Kidney (tissue), 22 donors: ENCODE measurements around the gene ZNF304. TPM values are rescaled to one million over a fixed set of nuclear protein-coding genes. Genes with fewer than 3 reads are reported as not detected.

Experiments
- DNase-seq, 5 donors: peaks; one replicate each; pipeline ENCODE4 v3.0.0-alpha.2; 2013 to 2020
- FAIRE-seq: peaks from 2 replicates; lab custom pipeline; 2012; peaks lifted over from hg19 to GRCh38; lab: Jason Lieb, UNC
- H3K27ac ChIP-seq, 2 donors: one replicate each; pipeline ENCODE4 v1.7.0; 2013; ENCODE audit warnings: low read depth in 2 of 2, low read length in 2 of 2, inconsistent platforms in 1 of 2
- H3K27me3 ChIP-seq: one replicate; pipeline ENCODE4 v1.7.1; 2013; ENCODE audit warnings: low read length, inconsistent platforms; ENCODE audit not compliant: control insufficient read depth, insufficient read depth
- H3K36me3 ChIP-seq, 3 donors: one replicate each; pipeline versions ENCODE4 v1.7.0 to v1.7.1; 2013; ENCODE audit warnings: low read length in 3 of 3, control low read depth in 1 of 3, inconsistent platforms in 1 of 3; ENCODE audit not compliant: insufficient read depth in 3 of 3, control insufficient read depth in 2 of 3
- H3K4me1 ChIP-seq, 3 donors: one replicate each; pipeline versions ENCODE4 v1.7.0 to v1.7.1; 2013; ENCODE audit warnings: low read length in 3 of 3, inconsistent platforms in 1 of 3, low read depth in 1 of 3; ENCODE audit not compliant: control insufficient read depth in 2 of 3, insufficient read depth in 2 of 3
- H3K4me3 ChIP-seq, 3 donors: one replicate each; pipeline versions ENCODE4 v1.7.0 to v1.8.1; 2013; ENCODE audit warnings: low read length in 3 of 3, control low read depth in 1 of 3, inconsistent platforms in 1 of 3
- H3K9ac ChIP-seq, 3 donors: one replicate each; pipeline versions ENCODE4 v1.7.0 to v1.7.1; 2013; ENCODE audit warnings: low read length in 3 of 3, control low read depth in 1 of 3, inconsistent platforms in 1 of 3
- H3K9me3 ChIP-seq, 3 donors: one replicate each; pipeline versions ENCODE4 v1.7.0 to v1.7.1; 2013; ENCODE audit warnings: low read length in 3 of 3, control low read depth in 1 of 3, inconsistent platforms in 1 of 3; ENCODE audit not compliant: control insufficient read depth in 2 of 3, insufficient read depth in 1 of 3
- intact Hi-C: fragments of 100-400 bp; cut with DNase I; formaldehyde crosslinking; loops from one replicate; pipeline ENCODE4 v1.11.1; 2022
- long read RNA-seq, 10 donors: library from polyadenylated mRNA in 1 of 10; unstranded in 1 of 10; transcript quantifications; one replicate each; pipeline ENCODE4 v2.0.0 and lab custom pipeline, GENCODE V29; 2021 to 2026
- polyA plus RNA-seq: library from polyadenylated mRNA; stranded (reverse); fragments of 350-450 nt; fragmentation: Illumina TruSeq; extraction: RNeasy Lipid Tissue Mini Kit (QIAGEN cat#74804); gene quantifications from one replicate; pipeline ENCODE4 v1.2.3, GENCODE V29; 2014; ENCODE audit warnings: low read depth, low replicate concordance; ENCODE audit not compliant: insufficient read depth
- total RNA-seq: library from RNA; stranded (reverse); fragmentation: NEBNext Ultra II Directional; extraction: Animal tissue kit (Norgen Biotek cat#: 25700); gene quantifications from one replicate; pipeline ENCODE4 v1.2.1, GENCODE V29; 2021
- TF ChIP-seq, protein P1 (sequence below): IDR thresholded peaks from 3 replicates; pipeline ENCODE4 v1.5.1; 2012; ENCODE audit warnings: mild to moderate bottlenecking, moderate library complexity, borderline replicate concordance; ENCODE audit not compliant: insufficient read depth; ENCODE audit errors: extremely low read depth
- donor health status: control.
- donor health status: control.
- donor health status: control.
- donor health status: control.
- donor health status: control.
- donor health status: DM: yes; HTN: yes; CAD: no.
- donor health status: Normal renal cell carcinoma (clear cell type).

The ZNF304 gene
- total RNA-seq (13.8 TPM), polyA plus RNA-seq (3.3 TPM)
- long read RNA-seq, donor 1, full-length matches to known transcripts = 2 of 2 reads
- long read RNA-seq, donor 1, partial matches to known transcripts = 0 of 2 reads
- long read RNA-seq, donor 1, other reads (novel, unspliced or antisense) = 0 of 2 reads
- long read RNA-seq, donor 2, full-length matches to known transcripts = 3 of 3 reads
- long read RNA-seq, donor 2, partial matches to known transcripts = 0 of 3 reads
- long read RNA-seq, donor 2, other reads (novel, unspliced or antisense) = 0 of 3 reads
- long read RNA-seq, donor 3, full-length matches to known transcripts = 3 of 3 reads
- long read RNA-seq, donor 3, partial matches to known transcripts = 0 of 3 reads
- long read RNA-seq, donor 3, other reads (novel, unspliced or antisense) = 0 of 3 reads
- long read RNA-seq, donor 4 = 0 reads
- long read RNA-seq, donor 5 = 0 reads
- long read RNA-seq, donor 6, full-length matches to known transcripts = 4 of 4 reads
- long read RNA-seq, donor 6, partial matches to known transcripts = 0 of 4 reads
- long read RNA-seq, donor 6, other reads (novel, unspliced or antisense) = 0 of 4 reads
- long read RNA-seq, donor 7, full-length matches to known transcripts = 5 of 6 reads
- long read RNA-seq, donor 7, partial matches to known transcripts = 0 of 6 reads
- long read RNA-seq, donor 7, other reads (novel, unspliced or antisense) = 1 of 6 reads
- long read RNA-seq, donor 8, full-length matches to known transcripts = 1 of 7 reads
- long read RNA-seq, donor 8, partial matches to known transcripts = 6 of 7 reads
- long read RNA-seq, donor 8, other reads (novel, unspliced or antisense) = 0 of 7 reads
- long read RNA-seq, donor 9 = 0 reads
- long read RNA-seq, donor 10, full-length matches to known transcripts = 3 of 14 reads
- long read RNA-seq, donor 10, partial matches to known transcripts = 11 of 14 reads
- long read RNA-seq, donor 10, other reads (novel, unspliced or antisense) = 0 of 14 reads

DNA sequence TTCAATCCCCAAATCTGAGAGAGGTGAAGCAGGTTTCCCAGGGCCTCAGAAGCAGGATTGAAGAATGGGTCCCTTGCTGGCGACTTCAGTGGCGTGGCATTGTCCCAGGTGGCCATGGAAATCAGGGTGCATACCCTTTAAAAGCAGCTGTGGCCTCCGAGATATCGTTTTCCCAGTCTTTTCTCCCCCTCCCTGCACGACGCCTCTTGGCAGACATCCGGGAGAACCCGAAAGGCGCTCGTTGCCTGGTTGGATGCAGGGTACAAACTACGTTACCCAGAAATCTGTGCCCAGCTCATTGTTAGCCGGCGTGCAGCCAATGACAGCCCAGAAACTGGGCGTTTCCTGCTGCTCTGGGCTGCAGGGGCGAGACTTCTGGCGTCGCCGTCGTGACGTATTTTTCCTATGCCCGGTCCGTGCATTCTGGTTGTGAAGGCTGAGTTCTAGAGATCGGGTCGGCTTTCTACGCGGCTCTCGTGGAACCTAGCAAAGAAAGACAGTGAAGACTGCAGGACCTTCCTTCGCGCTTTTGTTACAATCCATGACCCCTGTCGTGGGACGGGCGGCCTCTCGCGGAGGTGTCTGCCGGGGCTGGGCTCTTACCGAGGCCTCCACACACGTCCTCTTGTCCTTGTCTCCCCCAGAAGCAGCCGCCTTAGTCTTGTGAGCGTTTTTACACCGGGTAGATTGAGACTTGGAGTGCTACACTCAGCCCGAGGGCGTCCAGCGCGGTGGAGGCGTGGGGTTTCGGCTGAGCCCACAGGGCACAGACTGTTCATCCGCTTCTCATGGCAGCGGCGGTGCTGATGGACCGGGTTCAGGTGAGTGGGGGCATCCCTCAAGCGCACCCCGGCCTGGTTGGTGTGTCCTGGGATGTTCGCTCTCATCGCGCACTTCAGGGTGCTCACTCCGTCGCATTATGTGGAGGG lies at the start of gene ZNF304:
Gene ZNF304 (plus strand): TSS at position 395 of the 929 bp plus-strand sequence. CDS start 394 bp downstream, at position 789.
- peak; percentile 91 for FAIRE-seq

DNA sequence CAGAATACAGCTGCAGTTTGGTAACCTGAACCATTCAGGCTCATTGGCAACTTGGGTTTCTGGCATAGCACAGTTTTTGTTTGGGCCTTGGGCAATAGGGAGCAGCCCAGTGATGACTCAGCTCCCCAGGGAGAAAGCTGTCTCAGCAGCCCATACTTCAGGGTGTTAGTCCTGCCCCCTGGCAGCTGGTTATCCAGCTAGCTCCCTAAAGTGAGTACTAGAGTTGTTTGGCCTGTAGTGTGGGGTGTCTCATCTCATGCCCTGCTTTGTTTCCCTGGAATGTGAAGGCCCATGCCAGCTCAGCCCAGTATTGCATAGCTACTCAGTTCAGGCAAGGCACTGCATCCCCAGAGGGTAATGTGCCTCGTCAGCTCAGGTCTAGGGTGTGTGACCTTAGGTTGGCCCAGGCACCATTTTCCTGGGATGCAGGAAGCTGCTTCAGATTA lies 49.0 kb upstream of the ZNF304 start:
- no peak overlapping the region for H3K27ac ChIP-seq
- H3K4me1 ChIP-seq = peaks cover 0 to 2% (median 0%) of the 10 kb centered on the region in 3 donors
- H3K4me3 ChIP-seq = no peak overlapping the region
- TF ChIP-seq, protein P1, sequence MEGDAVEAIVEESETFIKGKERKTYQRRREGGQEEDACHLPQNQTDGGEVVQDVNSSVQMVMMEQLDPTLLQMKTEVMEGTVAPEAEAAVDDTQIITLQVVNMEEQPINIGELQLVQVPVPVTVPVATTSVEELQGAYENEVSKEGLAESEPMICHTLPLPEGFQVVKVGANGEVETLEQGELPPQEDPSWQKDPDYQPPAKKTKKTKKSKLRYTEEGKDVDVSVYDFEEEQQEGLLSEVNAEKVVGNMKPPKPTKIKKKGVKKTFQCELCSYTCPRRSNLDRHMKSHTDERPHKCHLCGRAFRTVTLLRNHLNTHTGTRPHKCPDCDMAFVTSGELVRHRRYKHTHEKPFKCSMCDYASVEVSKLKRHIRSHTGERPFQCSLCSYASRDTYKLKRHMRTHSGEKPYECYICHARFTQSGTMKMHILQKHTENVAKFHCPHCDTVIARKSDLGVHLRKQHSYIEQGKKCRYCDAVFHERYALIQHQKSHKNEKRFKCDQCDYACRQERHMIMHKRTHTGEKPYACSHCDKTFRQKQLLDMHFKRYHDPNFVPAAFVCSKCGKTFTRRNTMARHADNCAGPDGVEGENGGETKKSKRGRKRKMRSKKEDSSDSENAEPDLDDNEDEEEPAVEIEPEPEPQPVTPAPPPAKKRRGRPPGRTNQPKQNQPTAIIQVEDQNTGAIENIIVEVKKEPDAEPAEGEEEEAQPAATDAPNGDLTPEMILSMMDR = no peak
- DNase-seq (no peak), FAIRE-seq (no peak)
- H3K9me3 ChIP-seq = no peaks in the 10 kb centered on the region
- intact Hi-C loops = no loop called here
- H3K36me3 ChIP-seq = peaks cover 0 to 2% (median 0%) of the 10 kb centered on the region in 3 donors
- no peak overlapping the region for H3K9ac ChIP-seq
- H3K27me3 ChIP-seq = no peaks in the 10 kb centered on the region

More for the DNA sequence above, at the start of gene ZNF304:
- TF ChIP-seq, protein P1 = no peak
- H3K9ac ChIP-seq = peak within 1 kb of the TSS; percentile 83 to 96 (median 93)
- no peaks in the 10 kb centered on the region for H3K27me3 ChIP-seq
- H3K27ac ChIP-seq = no peak within 1 kb of the TSS
- peaks cover 0 to 16% (median 0%) of the 10 kb centered on the region in 3 donors for H3K9me3 ChIP-seq
- intact Hi-C loops = no loop called here
- peak; percentile 94 to 98 (median 97) for DNase-seq
- peaks cover 3 to 19% (median 10%) of the 10 kb centered on the region in 3 donors for H3K4me1 ChIP-seq
- peaks cover 2 to 28% (median 19%) of the 10 kb centered on the region in 3 donors for H3K36me3 ChIP-seq
- peak within 1 kb of the TSS; percentile 94 to 97 (median 96) for H3K4me3 ChIP-seq

DNA sequence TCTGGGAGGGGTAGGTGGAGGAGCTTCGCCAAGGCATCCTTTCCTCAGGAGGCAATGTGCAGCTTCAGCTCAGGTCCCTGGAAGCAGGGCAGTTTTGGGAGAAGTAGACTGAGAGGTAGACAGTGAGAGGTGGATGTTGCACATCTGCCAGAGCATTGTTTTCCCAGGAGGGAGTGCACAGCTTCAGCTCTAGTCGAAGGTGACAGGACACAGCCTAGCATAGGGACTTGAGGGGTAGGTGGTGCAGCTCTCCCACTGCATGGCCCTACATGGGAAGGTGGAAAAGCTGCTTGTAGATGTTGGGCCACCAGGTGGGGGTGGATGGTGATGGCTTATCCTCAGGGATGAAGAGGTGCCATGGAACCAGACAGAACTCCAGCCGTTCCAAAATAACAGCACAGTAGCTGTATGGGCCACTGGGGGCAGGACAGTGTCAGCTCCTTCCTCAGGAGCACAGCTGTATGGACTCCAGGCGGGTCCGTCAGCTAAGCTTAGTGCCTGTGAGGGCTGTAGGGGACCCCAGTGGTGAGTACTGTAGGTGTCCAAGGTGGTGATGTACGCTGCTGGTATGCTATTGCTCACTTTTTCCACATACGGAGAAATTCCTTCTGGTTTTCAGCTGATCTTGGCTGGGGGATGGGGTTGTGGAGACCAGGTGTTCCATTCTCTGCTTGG lies 48.2 kb upstream of the ZNF304 start:
- Histone ChIP-seq H3K4me1 (peaks cover 0 to 2% (median 0%) of the 10 kb centered on the region in 3 donors), H3K27me3 (no peaks in the 10 kb centered on the region), H3K4me3 (no peak overlapping the region), H3K9ac (no peak overlapping the region), H3K9me3 (no peaks in the 10 kb centered on the region), H3K36me3 (peaks cover 0 to 2% (median 0%) of the 10 kb centered on the region in 3 donors), H3K27ac (no peak overlapping the region)
- no peak for FAIRE-seq
- TF ChIP-seq, protein P1 = no peak
- intact Hi-C loops = no loop called here
- DNase-seq = no peak
